ENCODE data around the gene COMMD7.
"Not testable (repeated sequence)": the region's sequence is repeated elsewhere in the genome, so short reads cannot be mapped to it uniquely, and the experiment has no call there.

Gene COMMD7

DNA sequence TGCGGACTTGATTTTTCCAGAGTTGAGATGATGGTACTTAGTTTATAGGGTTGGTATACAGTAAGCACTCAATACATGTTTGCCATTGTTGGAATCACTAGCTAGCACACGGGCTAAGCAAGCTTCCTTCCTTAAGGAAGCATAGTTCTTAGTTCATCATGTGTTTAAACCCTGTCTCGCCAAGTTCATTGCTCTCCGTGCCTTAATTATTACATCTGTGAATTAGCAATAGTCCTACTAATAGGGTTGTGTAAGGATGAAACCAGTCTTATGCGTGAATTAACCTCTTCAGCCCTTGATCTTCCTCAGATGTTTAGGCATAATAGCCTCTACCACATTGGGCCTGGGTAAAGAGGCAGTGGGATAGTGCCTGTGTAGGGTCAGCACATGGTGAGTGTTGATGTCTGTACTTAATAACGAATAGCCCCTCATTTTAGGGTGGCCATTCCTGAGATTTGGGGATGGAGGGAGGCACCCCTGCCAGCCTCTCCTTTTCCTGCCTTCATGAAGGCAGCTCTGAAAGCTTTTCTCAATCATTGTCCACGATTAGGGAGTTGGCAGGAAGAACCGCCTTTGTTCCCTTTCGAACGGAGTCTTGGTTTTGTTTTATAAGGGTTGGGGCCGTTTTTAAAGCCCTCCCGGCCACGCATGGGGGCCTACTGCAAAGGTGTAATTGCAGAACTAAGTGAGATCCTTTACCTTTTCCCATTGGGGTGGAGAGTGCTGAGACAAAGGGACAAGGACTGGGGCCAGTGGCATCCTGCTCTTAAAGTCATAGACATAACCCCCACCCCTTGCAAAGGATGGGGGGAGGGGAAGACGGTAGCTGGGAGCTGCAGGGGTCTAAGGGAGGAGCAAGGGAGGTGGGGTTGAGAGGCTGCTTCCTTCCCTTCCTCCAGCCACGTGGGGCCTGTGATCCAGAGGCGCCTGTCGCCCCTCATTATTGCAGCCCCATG, 21.0 kb upstream of the COMMD7 start:
- no peak for DNase-seq

DNA sequence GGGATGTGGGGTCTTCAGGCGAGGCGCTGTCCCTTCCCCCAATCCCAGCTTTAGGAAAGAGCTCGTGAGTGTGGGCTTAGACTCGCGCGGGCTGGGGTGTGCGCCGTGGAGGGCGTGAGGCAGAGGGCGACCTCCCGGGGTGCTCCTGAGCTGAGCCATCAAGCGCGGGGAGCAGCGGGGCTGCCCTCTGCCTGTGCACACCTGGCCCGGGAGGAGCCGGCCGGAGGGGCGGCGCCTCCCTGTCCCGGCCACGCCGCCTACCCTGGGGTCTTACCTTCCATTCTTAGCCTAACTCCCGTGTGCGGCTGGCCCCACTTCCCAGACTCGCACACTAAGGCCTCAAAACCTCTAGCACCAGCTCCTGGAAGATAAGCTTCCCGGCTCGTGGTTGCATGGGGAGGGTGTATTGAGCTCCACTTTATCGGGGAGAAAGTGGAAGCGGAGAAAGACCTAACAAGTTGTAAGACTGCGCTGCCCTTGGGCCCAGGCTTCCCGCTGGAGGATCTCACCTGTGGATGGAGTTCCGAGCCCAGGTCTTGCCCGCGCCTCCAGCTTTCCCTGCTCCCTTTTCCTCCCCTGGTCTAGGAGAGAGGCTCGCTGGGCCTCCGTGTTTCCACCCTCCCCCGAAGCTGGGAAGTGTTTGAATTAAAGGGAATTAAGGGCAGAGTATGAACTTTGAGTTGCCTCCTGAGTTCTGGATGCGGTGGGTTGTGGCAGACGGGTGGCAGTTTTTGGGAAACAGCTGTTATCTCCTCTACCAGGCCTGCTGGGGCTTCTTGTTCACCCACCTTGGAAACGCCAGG, 20.1 kb upstream of the COMMD7 start:
- no peak for DNase-seq

DNA sequence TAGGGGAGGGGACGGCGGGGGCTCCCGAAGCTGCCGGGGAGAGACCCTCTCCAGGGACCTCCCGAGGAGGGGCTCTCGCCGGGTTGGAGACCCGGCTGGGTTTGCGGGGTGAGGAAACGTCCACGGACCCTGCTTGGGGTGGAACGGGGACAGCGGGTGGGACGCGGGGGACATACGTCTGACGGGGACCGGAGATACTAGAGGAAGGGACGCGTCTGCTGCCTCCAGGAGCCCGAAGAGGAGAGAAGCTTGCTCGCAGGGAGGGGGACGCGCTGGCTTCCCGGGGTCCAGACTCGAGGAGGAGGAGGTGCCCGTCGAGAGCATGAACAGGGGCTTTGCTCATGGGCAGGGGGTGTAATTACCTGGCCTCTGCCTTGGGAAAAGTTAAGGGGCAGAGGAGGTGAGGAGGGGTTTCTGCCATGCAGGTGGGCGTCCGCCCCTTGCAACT, 19.5 kb upstream of the COMMD7 start:
- DNase-seq = no peak

DNA sequence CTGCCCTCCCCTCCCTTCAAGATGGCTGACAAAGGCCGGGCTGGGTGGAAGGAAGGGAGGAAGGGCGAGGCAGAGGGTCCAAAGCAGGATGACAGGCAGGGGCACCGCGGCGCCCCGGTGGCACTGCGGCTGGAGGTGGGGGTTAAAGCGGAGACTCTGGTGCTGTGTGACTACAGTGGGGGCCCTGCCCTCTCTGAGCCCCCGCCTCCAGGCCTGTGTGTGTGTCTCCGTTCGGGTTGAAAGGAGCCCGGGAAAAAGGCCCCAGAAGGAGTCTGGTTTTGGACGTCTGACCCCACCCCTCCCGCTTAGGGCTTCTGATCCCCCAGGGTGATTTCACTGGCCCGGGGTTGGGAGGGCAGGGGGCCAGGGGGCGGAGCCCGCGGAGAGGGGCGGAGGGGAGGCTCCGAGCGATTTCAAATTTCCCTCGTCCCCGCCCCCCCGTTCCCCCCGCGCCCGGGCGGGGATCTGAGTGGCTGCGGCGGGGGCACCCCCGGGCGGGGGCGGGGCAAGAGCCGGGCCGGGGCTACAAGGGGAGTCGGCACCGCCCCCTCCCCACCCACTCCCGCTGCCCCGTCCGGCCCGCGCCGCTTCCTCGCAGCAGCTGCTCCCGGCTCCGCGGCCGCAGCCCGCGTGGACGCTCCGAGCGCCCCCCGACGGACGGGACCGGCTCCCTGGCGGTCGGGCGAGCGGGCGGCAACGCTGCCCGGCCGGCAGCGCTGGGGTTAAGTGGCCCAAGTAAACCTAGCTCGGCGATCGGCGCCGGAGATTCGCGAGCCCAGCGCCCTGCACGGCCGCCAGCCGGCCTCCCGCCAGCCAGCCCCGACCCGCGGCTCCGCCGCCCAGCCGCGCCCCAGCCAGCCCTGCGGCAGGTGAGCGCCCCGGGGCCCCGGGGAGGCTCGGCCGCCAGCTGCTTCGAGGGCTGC, 18.8 kb upstream of the COMMD7 start, which contains the start of gene DNMT3B:
Gene DNMT3B (plus strand): TSS at position 555 of the 923 bp plus-strand sequence. CDS start 17,939 bp downstream, outside the sequence.
- DNase-seq = peak; percentile 91

DNA sequence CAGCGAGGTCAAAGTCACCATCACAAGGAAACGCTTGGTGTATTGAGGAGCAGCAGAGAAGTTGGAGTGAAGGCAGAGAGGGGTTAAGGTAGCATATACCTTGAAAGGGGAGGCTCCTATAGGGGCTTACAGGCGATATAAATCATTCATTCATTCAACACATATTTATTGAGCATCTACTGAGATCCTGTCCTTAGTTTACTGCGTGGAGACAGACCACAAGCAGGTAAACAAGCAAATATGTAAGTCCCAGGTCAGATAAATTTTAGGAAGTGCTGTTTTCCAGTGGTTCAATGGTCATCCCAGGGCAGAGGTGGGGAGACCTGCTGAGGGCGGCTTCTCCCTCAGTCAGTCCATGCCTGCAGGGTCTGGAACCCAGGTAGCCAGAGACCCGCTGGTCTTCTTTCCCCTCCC, 18.2 kb upstream of the COMMD7 start:
- DNase-seq = no peak

DNA sequence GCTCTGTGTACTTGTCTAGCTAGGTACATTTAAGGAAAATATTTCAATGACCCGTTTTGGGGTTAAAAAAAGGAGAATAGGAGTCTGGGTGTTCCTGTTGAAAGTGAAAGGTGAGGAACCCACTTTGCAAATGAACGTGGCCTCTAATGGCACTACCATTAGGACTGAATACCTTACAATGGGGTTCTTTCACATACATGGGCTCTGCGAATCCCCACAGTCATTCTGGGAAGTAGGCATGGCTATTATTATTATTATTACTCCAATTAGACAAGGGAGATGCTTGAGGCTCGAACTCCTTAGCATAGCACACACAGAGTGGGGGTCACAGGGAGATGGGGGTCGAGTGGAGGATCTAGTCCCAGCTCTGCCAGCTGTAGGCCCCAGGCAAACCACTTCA, 12.9 kb upstream of the COMMD7 start:
- DNase-seq = no peak

DNA sequence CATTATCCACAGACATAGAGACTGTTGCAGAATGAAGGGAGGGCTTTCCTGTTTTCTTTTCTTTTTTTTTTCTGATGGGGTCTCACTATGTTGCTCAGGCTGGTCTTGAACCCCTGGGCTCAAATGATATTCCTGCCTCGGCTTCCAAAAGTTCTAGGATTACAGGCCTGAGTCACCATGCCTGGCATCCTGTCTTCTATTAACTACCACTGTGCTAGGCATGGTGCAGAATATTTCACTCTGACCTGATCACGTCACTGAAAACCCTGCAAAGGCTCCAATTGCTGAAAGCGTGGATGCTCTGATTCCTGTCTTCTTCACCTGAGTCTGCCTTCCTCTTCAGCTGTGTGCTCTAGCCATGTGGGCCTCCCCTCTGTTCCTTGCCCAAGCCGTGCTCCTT, 10.5 kb upstream of the COMMD7 start:
- no peak for DNase-seq

DNA sequence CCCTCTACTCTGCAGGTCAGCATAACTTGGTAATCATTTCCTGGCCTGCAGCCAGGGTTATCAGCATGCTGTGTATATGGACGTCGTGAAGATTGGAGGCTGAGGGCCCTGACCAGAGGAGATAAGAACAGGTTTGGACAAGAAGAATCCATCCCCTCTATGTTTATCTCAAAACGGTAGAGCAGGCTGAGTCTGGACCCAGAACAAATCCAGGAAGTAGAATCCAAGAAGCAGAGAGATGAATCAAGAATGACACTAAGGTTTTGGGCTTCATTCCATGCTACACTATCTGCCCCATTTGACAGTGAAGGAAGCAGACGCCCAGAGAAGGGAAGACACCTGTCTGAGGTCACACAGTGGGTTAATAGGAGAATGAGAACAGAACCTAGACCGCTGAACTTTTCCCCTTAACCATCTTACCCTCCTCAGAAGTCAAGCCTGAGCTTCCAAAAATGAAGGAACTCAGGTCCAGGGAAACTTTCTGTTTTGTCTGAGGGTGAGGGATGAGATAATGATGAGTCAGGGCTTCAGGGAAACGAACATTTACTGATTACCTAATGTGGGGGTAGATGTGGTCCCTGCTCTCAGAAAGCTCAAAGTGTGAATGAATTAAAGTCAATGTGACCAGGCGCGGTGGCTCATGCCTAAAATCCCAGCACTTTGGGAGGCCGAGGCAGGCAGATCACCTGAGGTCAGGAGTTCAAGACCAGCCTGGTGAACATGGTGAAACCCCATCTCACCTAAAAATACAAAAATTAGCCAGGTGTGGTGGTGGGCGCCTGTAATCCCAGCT, 9.4 kb upstream of the COMMD7 start:
- DNase-seq = no peak

DNA sequence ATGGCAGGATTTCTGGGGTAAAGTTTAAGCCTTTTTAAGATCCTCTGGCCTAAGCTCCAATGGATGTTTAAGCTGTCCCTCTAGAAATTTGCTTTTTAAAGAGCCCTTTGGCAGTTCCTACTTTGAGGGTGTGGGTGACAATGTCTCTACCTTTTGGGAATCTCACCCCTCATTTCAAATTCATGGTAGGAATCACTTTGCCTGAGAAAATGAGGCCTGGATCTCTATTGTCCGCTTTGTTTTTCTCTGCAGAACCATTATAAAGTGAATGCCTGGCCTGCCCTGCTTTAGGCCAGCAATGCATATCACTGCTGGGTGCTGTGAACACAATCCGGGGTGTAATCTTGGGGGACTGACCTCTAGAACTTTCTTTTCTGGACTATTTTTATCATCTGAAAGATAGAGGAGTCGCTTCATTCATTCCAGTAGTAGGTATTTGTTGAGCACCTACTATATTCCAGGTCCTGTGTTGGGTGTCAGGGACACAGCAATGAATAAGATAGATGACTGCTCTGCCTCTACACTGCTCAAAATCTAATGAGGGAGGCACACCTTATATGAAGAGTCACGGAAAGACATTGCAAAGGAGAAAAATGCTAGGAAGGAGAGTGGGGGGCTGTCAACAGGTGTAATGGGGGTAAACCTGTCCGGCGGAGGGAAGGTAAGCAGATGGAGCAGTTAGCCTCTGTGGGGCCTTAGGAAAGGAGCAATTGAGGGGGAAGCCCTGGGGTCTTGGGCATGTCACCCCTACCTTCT, 8.6 kb upstream of the COMMD7 start:
- no peak for DNase-seq

DNA sequence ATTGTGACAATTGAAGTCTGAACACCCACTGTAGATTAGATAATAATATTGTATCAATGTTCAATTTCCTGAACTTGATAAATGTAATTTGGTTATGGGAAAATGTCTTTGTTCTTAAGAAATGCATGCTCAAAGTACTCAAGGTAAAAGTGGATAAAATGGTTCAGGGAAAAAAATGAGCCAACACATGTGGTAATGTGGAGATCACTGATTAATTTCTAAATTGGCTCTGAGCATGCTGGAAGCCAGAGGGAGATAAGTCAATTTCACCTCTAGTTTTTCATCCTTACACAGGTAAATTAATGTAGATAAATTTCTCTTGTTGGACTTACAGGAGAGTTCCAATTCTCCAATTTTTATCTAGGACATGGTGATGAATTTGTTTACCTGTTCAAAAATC, 8.0 kb upstream of the COMMD7 start:
- DNase-seq = no peak

DNA sequence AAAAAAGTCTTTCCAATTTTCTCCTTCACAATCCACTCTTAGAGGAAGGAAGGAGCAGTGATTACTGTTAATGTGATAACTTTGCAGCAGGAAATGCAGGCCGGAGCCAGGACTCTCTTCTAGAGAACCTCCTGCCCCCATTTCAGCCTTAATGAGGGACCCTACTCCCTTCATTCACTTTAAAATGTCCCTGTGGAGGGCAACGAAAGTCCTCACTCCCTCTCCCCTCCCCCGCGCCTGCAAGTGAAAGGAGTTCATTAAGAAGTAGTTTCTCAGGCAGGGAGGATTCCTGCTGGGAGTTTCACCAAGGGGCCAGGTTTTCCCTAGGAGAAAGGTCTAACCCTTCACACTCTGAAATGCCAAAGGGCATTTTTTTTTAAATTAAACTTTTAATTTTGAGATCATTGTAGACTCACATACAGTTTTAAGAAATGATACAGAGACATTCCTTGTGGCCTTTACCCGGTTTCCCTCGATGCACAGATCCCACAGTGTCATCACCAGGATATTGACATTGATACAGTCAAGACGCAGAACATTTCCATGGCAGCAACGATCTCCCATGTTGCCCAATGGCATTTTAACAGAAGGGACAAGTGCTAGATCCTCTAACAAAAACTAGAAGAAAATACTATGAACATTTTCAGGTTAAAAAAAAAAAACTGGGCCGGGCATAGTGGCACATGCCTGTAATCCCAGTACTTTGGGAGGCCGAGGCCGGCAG, 6.8 kb upstream of the COMMD7 start:
- DNase-seq = no peak

DNA sequence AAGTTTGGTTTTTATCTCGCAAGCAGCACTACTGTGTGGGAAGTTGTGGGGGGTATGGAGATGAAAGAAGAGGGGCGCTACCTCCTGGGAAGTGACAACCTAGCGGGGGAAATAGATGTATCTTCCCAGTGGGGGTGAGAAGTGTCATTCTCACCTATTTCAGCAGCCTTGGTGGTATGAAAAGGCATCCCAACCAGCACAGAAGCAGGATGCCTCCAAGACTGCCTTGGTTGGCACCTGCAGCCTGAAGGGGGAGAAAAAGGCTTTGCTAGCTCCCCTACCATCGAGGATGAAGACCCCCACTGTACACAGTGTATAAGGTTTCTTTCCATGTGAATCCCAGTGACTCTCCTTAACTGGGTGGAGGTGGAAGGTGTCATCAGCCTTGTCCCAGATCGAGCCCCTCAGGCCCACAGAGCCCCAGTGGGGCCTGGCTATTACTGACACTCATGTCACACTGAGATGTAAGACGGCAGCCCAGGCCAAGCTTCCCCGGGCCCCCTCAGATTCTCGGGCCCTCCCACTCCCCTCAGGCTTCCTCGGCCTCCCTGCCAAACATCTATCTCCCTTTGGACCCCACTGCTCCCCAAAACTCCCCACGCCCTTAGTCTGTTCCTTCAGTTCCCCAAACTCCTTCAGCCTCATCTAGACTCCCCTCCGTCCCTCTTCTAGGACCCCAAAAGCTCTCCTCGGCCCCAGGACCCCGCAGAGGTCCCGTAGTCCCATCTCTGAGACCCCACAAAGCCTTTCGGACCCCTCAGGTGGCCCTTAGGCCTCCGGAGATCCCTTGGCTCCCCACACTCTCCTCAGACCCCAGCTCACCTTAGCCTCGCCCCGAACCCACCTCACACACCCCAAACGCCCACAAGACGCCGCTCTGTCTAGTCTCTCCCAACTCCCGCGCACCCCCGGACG, 688 bp downstream of the COMMD7 start:
- DNase-seq = peak; percentile 66

DNA sequence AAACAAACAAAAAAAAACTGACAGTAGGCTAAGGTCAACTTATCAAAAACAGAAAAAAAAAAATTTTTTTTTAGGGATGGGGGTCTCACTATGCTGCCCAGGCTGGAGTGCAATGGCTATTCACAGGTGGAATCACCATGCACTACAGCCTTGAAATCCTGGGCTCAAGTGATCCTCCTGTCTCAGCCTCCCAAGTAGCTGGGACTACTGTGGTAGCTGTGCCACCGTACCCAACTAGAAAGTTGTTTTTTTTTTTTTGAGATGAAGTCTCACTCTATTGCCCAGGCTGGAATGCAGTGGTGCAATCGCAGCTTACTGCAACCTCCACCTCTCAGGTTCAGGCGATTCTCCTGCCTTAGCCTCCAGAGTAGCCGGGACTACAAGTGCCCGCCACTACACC, 2.1 kb downstream of the COMMD7 start:
- DNase-seq = no peak

DNA sequence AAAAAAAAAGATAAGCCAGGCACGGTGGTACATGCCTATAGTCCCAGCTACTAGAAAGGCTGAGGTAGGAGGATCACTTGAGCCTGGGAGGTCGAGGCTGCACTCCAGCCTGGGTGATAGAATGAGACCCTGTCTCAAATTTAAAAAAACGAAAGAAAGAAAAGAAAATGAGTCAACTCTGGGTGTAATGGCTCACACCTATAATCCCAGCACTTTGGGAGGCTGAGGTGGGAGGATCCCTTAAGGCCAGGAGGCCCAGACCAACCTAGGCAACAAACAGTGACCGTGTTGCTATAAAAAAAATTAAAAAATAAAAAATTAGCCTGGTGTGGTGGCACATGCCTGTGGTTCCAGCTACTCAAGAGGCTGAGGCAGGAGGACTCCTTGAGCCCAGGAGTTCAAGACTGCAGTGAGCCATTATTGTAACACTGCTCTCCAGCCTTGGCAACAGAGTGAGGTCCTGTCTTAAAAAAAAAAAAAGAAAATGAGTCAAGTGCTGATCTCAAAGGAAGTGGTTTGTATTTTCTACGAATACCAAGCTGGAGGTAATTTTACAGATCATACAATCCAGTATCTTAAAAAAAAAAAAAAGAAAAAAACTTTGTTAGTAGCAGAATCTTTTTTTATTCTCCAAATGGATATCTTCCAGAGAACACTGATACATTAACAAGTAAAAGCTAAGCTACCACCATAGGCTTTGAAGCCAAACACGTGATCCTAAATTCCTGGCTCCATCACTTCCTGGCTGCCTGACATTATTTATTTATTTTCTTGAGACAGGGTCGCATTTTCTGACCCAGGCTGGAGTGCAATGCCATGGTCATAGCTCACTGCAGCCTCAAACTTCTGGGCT, 5.7 kb downstream of the COMMD7 start:
- DNase-seq = peak; percentile 65

DNA sequence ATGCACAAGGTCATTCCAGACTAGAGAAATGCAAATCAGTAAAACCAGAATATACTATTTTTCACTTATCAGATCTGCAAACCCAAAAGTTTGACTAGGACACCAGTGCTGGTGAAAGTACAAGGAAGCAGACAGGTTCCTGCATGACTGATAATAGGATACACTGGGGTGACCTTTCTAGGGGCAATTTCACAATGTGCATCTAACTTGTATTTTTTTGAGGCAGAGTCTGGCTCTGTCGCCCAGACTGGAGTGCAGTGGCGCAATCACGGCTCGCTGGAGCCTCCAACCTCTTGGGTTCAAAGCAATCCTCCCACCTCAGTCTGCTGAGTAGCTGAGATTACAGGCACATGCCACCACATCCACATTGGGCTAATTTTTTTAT, 11.4 kb downstream of the COMMD7 start:
- no peak for DNase-seq

DNA sequence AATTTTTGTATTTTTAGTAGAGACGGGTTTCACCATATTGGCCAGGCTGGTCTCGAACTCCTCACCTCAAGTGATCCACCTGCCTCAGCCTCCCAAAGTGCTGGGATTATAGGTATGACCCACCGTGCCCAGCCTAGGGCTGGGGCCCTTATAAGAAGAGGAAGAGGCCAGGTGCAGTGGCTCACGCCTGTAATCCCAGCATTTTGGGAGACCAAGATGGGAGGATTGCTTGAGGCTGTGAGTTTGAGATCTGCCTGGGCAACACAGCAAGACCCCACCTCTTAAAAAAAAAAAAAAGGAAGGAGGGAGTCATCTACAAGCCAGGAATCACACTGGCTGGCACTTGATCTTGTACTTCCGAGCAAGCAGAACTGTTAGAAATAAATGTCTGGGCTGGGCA, 13.9 kb downstream of the COMMD7 start:
- not testable (repeated sequence) for DNase-seq

DNA sequence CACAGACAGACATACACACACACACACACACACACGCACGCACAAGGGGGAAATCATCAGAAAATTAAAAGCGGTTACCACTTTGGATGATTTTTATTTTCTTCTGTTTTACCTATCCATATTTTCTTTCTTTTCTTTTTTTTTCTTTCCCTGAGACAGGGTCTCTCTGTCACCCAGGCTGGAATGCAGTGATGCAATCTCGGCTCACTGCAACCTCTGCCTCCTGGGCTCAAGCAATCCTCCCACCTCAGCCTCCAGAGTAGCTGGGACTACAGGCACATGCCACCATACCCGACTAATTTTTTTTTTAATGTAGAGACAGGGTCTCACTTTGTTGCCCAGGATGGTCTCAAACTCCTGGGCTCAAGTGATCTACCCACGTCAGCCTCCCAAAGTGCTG, 14.8 kb downstream of the COMMD7 start:
- not testable (repeated sequence) for DNase-seq

DNA sequence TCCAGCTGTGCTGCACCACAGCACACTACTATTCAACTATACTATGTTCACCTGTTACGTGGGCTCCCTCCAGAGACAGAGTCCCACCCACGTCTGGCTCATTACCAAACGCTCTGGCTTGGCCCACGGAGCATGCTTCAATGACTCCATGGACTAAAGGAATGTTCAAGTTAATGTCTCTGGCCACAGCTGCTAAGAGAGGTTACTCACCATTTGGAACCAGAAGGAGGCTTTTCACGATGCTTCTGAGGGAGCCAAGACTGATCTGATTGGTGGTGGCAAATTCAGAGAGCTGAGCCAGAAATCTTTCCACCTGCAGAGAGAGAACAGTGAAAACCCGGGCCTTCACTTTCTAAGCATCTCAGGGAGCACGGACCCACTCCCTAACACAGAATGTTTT, 15.6 kb downstream of the COMMD7 start:
- DNase-seq = no peak

Measured in activated effector memory CD4-positive, alpha-beta T cell treated with anti-CD3 and anti-CD28 coated beads, Interleukin-2, amount 50 U/mL, for 16 hours (primary cell).